Forelimb muscle (tissue), 1 donor: ENCODE results near the gene UBL4B. TPM values are rescaled to one million over a fixed set of nuclear protein-coding genes. Genes with fewer than 3 reads are reported as not detected.

Experiments
- DNase-seq: peaks from one replicate; pipeline ENCODE4 v3.0.0-alpha.2; 2013; ENCODE audit warnings: low read depth
- polyA plus RNA-seq: library from polyadenylated mRNA; unstranded; fragments of 120-200 nt; gene quantifications from one replicate; pipeline ENCODE4 v1.2.1, GENCODE V29; 2013; ENCODE audit not compliant: insufficient read length

Gene UBL4B
- polyA plus RNA-seq, 1 donor = not detected

GRCh38 chr1:110113551-110113950 is 1.3 kb downstream of the UBL4B start:
- no peak for DNase-seq

GRCh38 chr1:110114173-110114572 is 1.9 kb downstream of the UBL4B start:
- no peak for DNase-seq

- no peak for DNase-seq
Measured at GRCh38 chr1:110114784-110115183, 2.5 kb downstream of the UBL4B start.

- DNase-seq = no peak
Measured at GRCh38 chr1:110118636-110119396, 6.6 kb downstream of the UBL4B start.

- DNase-seq = no peak
Measured at GRCh38 chr1:110119843-110120242, 7.6 kb downstream of the UBL4B start.

- no peak for DNase-seq
Measured at GRCh38 chr1:110120960-110121561, 8.8 kb downstream of the UBL4B start.

- DNase-seq = no peak
Measured at GRCh38 chr1:110123224-110123623, 11.0 kb downstream of the UBL4B start.

GRCh38 chr1:110125810-110126209 is 13.6 kb downstream of the UBL4B start:
- no peak for DNase-seq

GRCh38 chr1:110130113-110130591 is 17.9 kb downstream of the UBL4B start:
- no peak for DNase-seq

GRCh38 chr1:110130989-110131388 is 18.7 kb downstream of the UBL4B start:
- no peak for DNase-seq

- no peak for DNase-seq
Measured at GRCh38 chr1:110132682-110133081, 20.4 kb downstream of the UBL4B start.

GRCh38 chr1:110133436-110133835 is 21.2 kb downstream of the UBL4B start:
- no peak for DNase-seq

GRCh38 chr1:110134050-110134595 is 21.9 kb downstream of the UBL4B start:
- DNase-seq = no peak

GRCh38 chr1:110135246-110135645 is 23.0 kb downstream of the UBL4B start:
- no peak for DNase-seq

GRCh38 chr1:110135666-110136065 is 23.4 kb downstream of the UBL4B start:
- DNase-seq = no peak

GRCh38 chr1:110136911-110137310 is 24.7 kb downstream of the UBL4B start:
- DNase-seq = no peak

- no peak for DNase-seq
Measured at GRCh38 chr1:110138956-110139355, 26.7 kb downstream of the UBL4B start.

GRCh38 chr1:110144366-110144765 is 32.1 kb downstream of the UBL4B start:
- no peak for DNase-seq

- DNase-seq = no peak
Measured at GRCh38 chr1:110148961-110149360, 36.7 kb downstream of the UBL4B start.

GRCh38 chr1:110150330-110151174 is 38.3 kb downstream of the UBL4B start, which contains the start of gene SLC6A17:
Gene SLC6A17, plus strand, starts transcription at chr1:110150494. Its CDS starts 16,436 bp downstream, at chr1:110166930.
- no peak for DNase-seq

- DNase-seq = no peak
Measured at GRCh38 chr1:110151175-110151669, 39.0 kb downstream of the UBL4B start.
